Natural killer cell (primary cell): ENCODE measurements around the gene SAMD13. TPM values are rescaled to one million over a fixed set of nuclear protein-coding genes. Genes with fewer than 3 reads are reported as not detected.

Experiments
- ATAC-seq, 3 donors: fragments of 150-1000 bp in 2 of 3; fragments of 200-7000 bp in 1 of 3; cut with Tn5 transposase; 1 replicate in 1 of 3; 2 replicates in 2 of 3; pipeline ENCODE4 v1.10.0; 2021; ENCODE audit warnings: mild to moderate bottlenecking in 2 of 3, moderate library complexity in 2 of 3
- DNase-seq, 2 donors: peaks; one replicate each; pipeline versions ENCODE4 v3.0.0 to v3.0.0-alpha.2; 2013 to 2021; ENCODE audit warnings: mixed read lengths in 1 of 2
- H3K27ac ChIP-seq: one replicate; pipeline ENCODE4 v1.5.1; 2013; ENCODE audit warnings: mild to moderate bottlenecking, low read length
- H3K27me3 ChIP-seq: one replicate; pipeline ENCODE4 v1.6.1; 2013; ENCODE audit warnings: low read length; ENCODE audit not compliant: control insufficient read depth, insufficient read depth
- H3K36me3 ChIP-seq: one replicate; pipeline ENCODE4 v1.6.1; 2013; ENCODE audit warnings: low read length; ENCODE audit not compliant: control insufficient read depth, insufficient read depth
- H3K4me1 ChIP-seq: one replicate; pipeline ENCODE4 v1.6.1; 2013; ENCODE audit warnings: low read length; ENCODE audit not compliant: control insufficient read depth, insufficient read depth
- H3K4me3 ChIP-seq: one replicate; pipeline ENCODE4 v1.5.1; 2013; ENCODE audit warnings: low read length
- H3K9me3 ChIP-seq: one replicate; pipeline ENCODE4 v1.6.1; 2013; ENCODE audit warnings: low read length; ENCODE audit not compliant: control insufficient read depth, insufficient read depth
- H3K27ac Mint-ChIP-seq, 2 donors: one replicate each; pipeline ENCODE4 v1.8.0; 2022; ENCODE audit warnings: mild to moderate bottlenecking in 2 of 2, mixed read lengths in 2 of 2, moderate library complexity in 1 of 2
- H3K27me3 Mint-ChIP-seq, 2 donors: one replicate each; pipeline ENCODE4 v1.8.0; 2022; ENCODE audit warnings: low read depth in 2 of 2, mixed read lengths in 2 of 2
- H3K36me3 Mint-ChIP-seq: one replicate; pipeline ENCODE4 v1.8.0; 2022; ENCODE audit warnings: mixed read lengths
- H3K4me1 Mint-ChIP-seq, 2 donors: one replicate each; pipeline ENCODE4 v1.8.0; 2022; ENCODE audit warnings: mixed read lengths in 2 of 2
- H3K4me3 Mint-ChIP-seq: one replicate; pipeline ENCODE4 v1.8.0; 2022; ENCODE audit warnings: mild to moderate bottlenecking, moderate library complexity, mixed read lengths
- H3K9me3 Mint-ChIP-seq, 2 donors: one replicate each; pipeline ENCODE4 v1.8.0; 2022; ENCODE audit warnings: mixed read lengths in 2 of 2
- CTCF ChIP-seq: fragments of 200-600 bp; IDR thresholded peaks from one replicate; pipeline ENCODE4 v1.8.0; 2022; ENCODE audit warnings: antibody characterized with exemption
- WGBS: methylation state at CpG from one replicate; pipeline ENCODE4 v1.1.7; 2013; ENCODE audit warnings: missing lambda C conversion rate; ENCODE audit not compliant: insufficient coverage; 5-methylcytosine and 5-hydroxymethylcytosine counted together
- intact Hi-C: fragments of 100-400 bp; cut with micrococcal nuclease; formaldehyde crosslinking; loops from one replicate; pipeline ENCODE4 v1.14.2; 2022
- total RNA-seq, 4 donors: library from RNA; stranded (reverse); fragments of 120-200 nt in 1 of 4; gene quantifications; one replicate each; pipeline versions ENCODE4 v1.2.3 to v1.2.4, GENCODE V29; 2013 to 2022

The SAMD13 gene
- total RNA-seq, 3 donors from 2014 or later (not counting 1 experiment from before 2014, with no cell fraction given), result 0.40 TPM; not detected in 2

GRCh38 chr1:84345220-84345619 is 43.7 kb downstream of the SAMD13 start:
- intact Hi-C loops, result no loop called here
- Mint-ChIP-seq H3K27me3 (no peaks in the 10 kb centered on the region), H3K36me3 (no peaks in the 10 kb centered on the region), H3K4me3 (no peak overlapping the region), H3K27ac (no peak overlapping the region), H3K4me1 (no peaks in the 10 kb centered on the region), H3K9me3 (no peaks in the 10 kb centered on the region)
- Histone ChIP-seq H3K4me1 (no peaks in the 10 kb centered on the region), H3K4me3 (no peak overlapping the region), H3K36me3 (no peaks in the 10 kb centered on the region), H3K9me3 (no peaks in the 10 kb centered on the region), H3K27ac (no peak overlapping the region), H3K27me3 (no peaks in the 10 kb centered on the region)
- no peak for TF ChIP-seq CTCF
- WGBS, result 100% methylated on average over 2 of the region's 2 CpGs
- DNase-seq, result no peak
- no peak for ATAC-seq

- 89% methylated on average over 6 of the region's 6 CpGs for WGBS
- no peak overlapping the region for H3K4me3 Mint-ChIP-seq
- ATAC-seq, result no peak
- Histone ChIP-seq H3K36me3 (no peaks in the 10 kb centered on the region), H3K27ac (no peak overlapping the region), H3K4me3 (no peak overlapping the region), H3K27me3 (no peaks in the 10 kb centered on the region), H3K9me3 (no peaks in the 10 kb centered on the region), H3K4me1 (no peaks in the 10 kb centered on the region)
- intact Hi-C loops, result no loop called here
- no peaks in the 10 kb centered on the region for H3K27me3 Mint-ChIP-seq
- no peak overlapping the region for H3K27ac Mint-ChIP-seq
- no peak for TF ChIP-seq CTCF
- H3K4me1 Mint-ChIP-seq, result no peaks in the 10 kb centered on the region
- H3K36me3 Mint-ChIP-seq, result no peaks in the 10 kb centered on the region
- H3K9me3 Mint-ChIP-seq, result no peaks in the 10 kb centered on the region
- no peak for DNase-seq
These were observed 45.9 kb downstream of the SAMD13 start for GRCh38 chr1:84347271-84347931.

GRCh38 chr1:84347932-84348555 is 46.5 kb downstream of the SAMD13 start:
- 92% methylated on average over 10 of the region's 11 CpGs for WGBS
- Histone ChIP-seq H3K36me3 (no peaks in the 10 kb centered on the region), H3K9me3 (no peaks in the 10 kb centered on the region), H3K27me3 (no peaks in the 10 kb centered on the region), H3K4me1 (no peaks in the 10 kb centered on the region), H3K27ac (no peak overlapping the region), H3K4me3 (no peak overlapping the region)
- Mint-ChIP-seq H3K9me3 (no peaks in the 10 kb centered on the region), H3K27me3 (no peaks in the 10 kb centered on the region), H3K4me3 (no peak overlapping the region), H3K4me1 (no peaks in the 10 kb centered on the region), H3K27ac (no peak overlapping the region), H3K36me3 (no peaks in the 10 kb centered on the region)
- DNase-seq, result no peak
- no peak for TF ChIP-seq CTCF
- ATAC-seq, result no peak
- intact Hi-C loops, result no loop called here

GRCh38 chr1:84348759-84349158 is 47.3 kb downstream of the SAMD13 start:
- ATAC-seq (no peak), DNase-seq (no peak)
- no peak overlapping the region for H3K4me3 ChIP-seq
- TF ChIP-seq CTCF, result no peak
- no CpG with 5 or more reads among the region's 1 CpG for WGBS
- H3K9me3 ChIP-seq, result no peaks in the 10 kb centered on the region
- H3K27ac ChIP-seq, result no peak overlapping the region
- intact Hi-C loops, result no loop called here
- no peaks in the 10 kb centered on the region for H3K36me3 Mint-ChIP-seq
- no peak overlapping the region for H3K4me3 Mint-ChIP-seq
- H3K9me3 Mint-ChIP-seq, result no peaks in the 10 kb centered on the region
- no peaks in the 10 kb centered on the region for H3K27me3 ChIP-seq
- no peaks in the 10 kb centered on the region for H3K36me3 ChIP-seq
- H3K4me1 Mint-ChIP-seq, result no peaks in the 10 kb centered on the region
- no peaks in the 10 kb centered on the region for H3K4me1 ChIP-seq
- H3K27me3 Mint-ChIP-seq, result no peaks in the 10 kb centered on the region
- H3K27ac Mint-ChIP-seq, result no peak overlapping the region
